GM12872 (cell line): ENCODE measurements around the gene GEN1.

Experiments
- TF ChIP-seq, protein P1 (sequence below): IDR thresholded peaks from 3 replicates; pipeline ENCODE4 v1.5.1; 2011; ENCODE audit warnings: low read depth, mild to moderate bottlenecking, low read length, moderate library complexity; ENCODE audit not compliant: insufficient read depth

The GEN1 gene, protein sequence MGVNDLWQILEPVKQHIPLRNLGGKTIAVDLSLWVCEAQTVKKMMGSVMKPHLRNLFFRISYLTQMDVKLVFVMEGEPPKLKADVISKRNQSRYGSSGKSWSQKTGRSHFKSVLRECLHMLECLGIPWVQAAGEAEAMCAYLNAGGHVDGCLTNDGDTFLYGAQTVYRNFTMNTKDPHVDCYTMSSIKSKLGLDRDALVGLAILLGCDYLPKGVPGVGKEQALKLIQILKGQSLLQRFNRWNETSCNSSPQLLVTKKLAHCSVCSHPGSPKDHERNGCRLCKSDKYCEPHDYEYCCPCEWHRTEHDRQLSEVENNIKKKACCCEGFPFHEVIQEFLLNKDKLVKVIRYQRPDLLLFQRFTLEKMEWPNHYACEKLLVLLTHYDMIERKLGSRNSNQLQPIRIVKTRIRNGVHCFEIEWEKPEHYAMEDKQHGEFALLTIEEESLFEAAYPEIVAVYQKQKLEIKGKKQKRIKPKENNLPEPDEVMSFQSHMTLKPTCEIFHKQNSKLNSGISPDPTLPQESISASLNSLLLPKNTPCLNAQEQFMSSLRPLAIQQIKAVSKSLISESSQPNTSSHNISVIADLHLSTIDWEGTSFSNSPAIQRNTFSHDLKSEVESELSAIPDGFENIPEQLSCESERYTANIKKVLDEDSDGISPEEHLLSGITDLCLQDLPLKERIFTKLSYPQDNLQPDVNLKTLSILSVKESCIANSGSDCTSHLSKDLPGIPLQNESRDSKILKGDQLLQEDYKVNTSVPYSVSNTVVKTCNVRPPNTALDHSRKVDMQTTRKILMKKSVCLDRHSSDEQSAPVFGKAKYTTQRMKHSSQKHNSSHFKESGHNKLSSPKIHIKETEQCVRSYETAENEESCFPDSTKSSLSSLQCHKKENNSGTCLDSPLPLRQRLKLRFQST

DNA sequence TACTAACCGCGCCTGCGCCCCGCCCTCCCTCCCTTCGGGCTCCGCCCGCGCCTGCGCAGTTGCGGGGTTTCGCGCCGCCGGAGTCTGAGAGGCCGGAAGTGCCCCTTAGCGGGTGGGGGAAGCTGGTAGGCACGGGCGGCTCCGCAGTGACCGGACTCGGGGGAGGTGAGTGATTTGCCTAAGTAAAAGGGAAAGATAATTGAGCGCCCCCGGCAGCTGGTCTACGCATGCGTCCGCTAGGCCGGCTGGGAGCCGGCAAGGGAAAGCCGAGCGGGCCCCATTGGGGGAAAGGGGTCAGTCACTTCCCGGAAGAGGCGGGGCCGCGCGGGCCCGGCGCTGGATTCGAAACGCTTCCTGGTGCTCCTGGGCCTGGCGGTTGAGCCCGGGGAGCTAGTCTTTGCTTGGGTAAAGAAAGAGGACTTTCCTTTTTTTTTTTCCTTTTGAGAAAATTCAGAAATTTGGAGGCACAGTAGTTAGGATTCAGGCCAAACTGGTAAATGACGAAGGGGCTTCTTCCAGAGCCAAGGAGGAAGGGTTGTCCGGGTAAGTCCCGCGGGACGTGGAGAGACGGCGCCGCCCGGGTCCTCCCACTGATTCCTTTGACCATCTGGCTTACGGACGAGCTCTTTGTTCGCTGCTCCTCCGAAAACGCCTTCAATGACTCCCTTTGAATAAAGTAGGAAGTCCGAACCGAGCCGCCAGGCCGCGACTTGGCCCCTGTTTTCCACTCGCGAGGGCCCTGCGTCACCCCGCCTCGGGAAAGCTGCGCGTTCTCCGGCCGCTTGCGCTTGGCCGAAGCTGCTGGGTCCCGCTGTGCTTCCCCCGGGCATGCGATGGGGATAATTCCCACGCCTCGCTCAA is at the start of gene GEN1, which contains the start of gene SMC6:
Gene GEN1, plus strand, starts transcription at position 336 of the 861 bp plus-strand sequence. CDS start 5,806 bp downstream, outside the sequence.
Gene SMC6, minus strand, starts transcription at position 8 of the 861 bp plus-strand sequence. CDS start 7,864 bp downstream, outside the sequence.
- TF ChIP-seq, protein P1, sequence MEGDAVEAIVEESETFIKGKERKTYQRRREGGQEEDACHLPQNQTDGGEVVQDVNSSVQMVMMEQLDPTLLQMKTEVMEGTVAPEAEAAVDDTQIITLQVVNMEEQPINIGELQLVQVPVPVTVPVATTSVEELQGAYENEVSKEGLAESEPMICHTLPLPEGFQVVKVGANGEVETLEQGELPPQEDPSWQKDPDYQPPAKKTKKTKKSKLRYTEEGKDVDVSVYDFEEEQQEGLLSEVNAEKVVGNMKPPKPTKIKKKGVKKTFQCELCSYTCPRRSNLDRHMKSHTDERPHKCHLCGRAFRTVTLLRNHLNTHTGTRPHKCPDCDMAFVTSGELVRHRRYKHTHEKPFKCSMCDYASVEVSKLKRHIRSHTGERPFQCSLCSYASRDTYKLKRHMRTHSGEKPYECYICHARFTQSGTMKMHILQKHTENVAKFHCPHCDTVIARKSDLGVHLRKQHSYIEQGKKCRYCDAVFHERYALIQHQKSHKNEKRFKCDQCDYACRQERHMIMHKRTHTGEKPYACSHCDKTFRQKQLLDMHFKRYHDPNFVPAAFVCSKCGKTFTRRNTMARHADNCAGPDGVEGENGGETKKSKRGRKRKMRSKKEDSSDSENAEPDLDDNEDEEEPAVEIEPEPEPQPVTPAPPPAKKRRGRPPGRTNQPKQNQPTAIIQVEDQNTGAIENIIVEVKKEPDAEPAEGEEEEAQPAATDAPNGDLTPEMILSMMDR: no peak

DNA sequence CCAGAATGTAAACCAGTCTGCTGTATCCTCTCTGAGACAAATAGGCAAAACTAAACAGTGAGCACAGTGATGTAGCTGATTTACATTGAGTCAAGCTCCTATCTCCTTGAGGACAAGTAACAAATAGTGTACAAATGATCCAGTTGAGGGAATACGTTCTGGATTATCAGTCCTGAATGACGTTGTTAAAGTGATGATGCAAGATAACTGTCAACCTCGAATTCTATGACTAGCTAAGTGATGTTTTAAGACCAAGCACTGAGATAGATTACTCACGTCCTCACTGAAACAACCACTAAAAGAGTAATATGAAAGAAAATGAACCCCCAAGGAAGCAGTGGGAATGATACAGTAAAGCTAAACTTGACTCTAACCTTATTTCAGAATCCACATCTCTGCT is 47.1 kb upstream of the GEN1 start:
- TF ChIP-seq, protein P1: no peak

DNA sequence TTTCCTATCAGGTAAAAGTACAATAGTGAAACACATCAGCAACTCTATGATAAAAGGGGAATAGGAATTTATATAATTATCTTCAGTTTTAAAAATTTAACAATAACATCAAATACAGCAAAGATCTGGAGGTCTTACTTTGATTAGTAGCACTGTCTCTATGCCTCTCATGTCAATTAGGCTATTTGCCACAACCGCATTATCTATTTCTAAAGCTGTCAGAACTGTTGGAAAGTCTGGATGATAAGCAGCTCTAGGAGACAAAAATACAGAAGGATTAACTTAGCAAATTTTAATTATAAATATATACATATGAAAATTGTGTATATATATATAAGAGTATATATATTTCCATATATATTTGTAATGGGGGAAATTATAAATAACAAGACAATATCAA is 45.4 kb upstream of the GEN1 start:
- TF ChIP-seq, protein P1: no peak

DNA sequence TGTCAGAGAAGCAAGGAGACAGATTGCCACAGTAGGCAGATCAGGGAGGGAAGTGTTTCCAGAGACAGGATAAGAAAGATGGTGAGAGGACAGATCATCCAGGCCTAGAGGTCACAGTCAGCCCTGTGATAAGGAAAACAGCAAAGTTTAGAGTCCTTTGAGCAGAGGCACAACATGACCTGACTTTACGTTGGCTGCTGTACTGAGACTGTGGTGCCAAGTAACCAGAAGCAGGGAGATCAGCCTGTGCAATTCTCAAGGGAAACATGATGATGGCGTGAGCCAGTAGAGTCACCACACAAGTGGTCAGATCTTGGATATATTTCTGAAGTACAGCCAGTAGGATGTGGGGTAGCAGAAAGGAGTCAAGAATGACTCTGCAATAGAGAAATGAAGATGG is 44.0 kb upstream of the GEN1 start:
- TF ChIP-seq, protein P1: no peak

DNA sequence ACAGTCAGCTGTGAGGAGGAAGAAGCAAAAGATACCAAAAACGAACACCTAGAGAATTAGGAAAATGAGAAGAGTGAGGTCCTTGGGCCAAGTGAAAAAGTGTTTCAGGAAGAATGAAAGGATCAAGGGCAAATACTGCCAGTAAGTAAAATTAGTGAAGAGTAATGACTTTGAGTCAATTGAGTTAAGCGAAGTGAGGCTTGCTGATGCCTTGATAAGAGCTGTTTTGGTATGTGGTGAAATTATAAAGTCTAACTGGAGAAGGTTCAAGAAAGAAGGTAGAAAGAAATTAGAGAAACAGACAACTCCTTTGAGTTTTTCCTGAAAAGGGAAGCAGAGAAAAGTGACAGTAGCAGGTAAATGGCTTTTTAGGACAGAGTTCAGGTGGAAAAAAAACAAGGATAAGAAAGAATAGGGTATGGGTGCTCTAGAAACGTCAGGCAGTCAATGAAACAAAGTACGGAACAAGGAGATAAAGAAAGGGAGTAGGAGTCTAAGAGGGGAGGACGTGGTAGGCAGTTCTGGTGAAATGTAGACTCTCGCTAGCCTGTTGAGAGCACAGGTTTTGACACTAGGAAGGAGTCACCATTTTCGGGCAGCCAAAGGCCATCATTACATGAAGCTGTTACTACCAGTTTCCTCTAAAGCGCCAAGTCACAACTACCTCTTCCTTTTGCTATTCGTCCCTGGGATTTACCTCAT is 43.2 kb upstream of the GEN1 start:
- TF ChIP-seq, protein P1: no peak

DNA sequence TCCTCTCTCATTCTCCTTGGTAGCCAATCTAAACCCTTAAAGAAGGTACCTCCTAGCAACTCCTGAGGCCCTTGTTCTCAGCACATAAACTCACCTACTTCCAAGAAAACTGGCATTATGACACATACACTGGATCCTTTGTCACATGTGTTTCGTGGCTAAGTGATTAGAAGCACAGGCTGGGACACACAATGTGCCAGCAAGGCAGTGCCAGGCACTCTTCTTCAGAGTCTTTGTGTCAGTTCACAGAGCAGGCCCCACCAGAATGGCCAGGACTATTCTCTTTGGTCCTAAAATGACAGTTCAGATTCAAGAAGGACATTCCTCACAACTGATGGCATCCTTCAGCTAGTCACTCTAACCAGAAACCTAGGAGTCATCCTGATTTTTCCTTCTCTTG is 40.6 kb upstream of the GEN1 start:
- TF ChIP-seq, protein P1: no peak
